ENCODE results near the gene ZNF281.

- TF ChIP-seq CTCF (IDR thresholded peaks at IDR 0.05) (no peak), POLR2AphosphoS5 (IDR thresholded peaks at IDR 0.05) (no peak)
These were observed 22.8 kb upstream of the ZNF281 start for GRCh38 chr1:200432586-200432985.
